Endothelial cell of umbilical vein (primary cell): ENCODE data around the gene TXNL4A. TPM values are rescaled to one million over a fixed set of nuclear protein-coding genes. Genes with fewer than 3 reads are reported as not detected.

Experiments used
- BruUV-seq: library from RNA; stranded (reverse); fragments of 400-500 nt; replicated peaks from 2 replicates; lab custom pipeline; 2021; lab: Mats Ljungman, UMichigan
- CTCF ChIA-PET: fragments of 300-600, 350-600 bp; sonication (Branson Sonifier 250); formaldehyde crosslinking; loops from one replicate; lab custom pipeline; 2021; ENCODE audit warnings: antibody characterized with exemption, inconsistent platforms; lab: Charles Lee
- POLR2A ChIA-PET: fragments of 300-600, 350-600 bp; sonication (Branson Sonifier 250); formaldehyde crosslinking; loops from one replicate; lab custom pipeline; 2021; ENCODE audit warnings: antibody characterized with exemption, inconsistent platforms; lab: Charles Lee
- DNase-seq: peaks from one replicate; pipeline ENCODE4 v3.0.0-alpha.2; 2011; ENCODE audit warnings: low read depth, low spot score
- FAIRE-seq: peaks from 2 replicates; lab custom pipeline; 2011; peaks lifted over from hg19 to GRCh38; lab: Jason Lieb, UNC
- H2AFZ ChIP-seq: 2 replicates; pipeline ENCODE4 v1.6.0; 2012; ENCODE audit warnings: low read depth, low read length, control low read depth, inconsistent platforms
- H3K27ac ChIP-seq: 2 replicates; pipeline ENCODE4 v1.5.1; 2011; ENCODE audit warnings: low read depth, mild to moderate bottlenecking, control low read depth, low read length, moderate library complexity; ENCODE audit not compliant: insufficient read depth
- H3K27me3 ChIP-seq, 2 experiments: 2 replicates each; pipeline versions ENCODE4 v1.6.0 to v1.6.1; 2011; ENCODE audit warnings: low read length in 2 of 2, mixed read lengths in 1 of 2; ENCODE audit not compliant: control insufficient read depth in 2 of 2, insufficient read depth in 2 of 2
- H3K36me3 ChIP-seq, 2 experiments: 2 replicates in 1 of 2; 3 replicates in 1 of 2; pipeline ENCODE4 v1.5.1; 2011; ENCODE audit warnings: low read length in 2 of 2, mild to moderate bottlenecking in 1 of 2, moderate library complexity in 1 of 2; ENCODE audit not compliant: control insufficient read depth in 2 of 2, insufficient read depth in 2 of 2; ENCODE audit errors: extremely low read depth in 1 of 2
- H3K4me1 ChIP-seq: 3 replicates; pipeline ENCODE4 v1.5.1; 2011; ENCODE audit warnings: mild to moderate bottlenecking, low read length; ENCODE audit not compliant: control insufficient read depth, insufficient read depth; ENCODE audit errors: extremely low read depth
- H3K4me2 ChIP-seq: 2 replicates; pipeline ENCODE4 v1.6.1; 2011; ENCODE audit warnings: low read length, control low read depth, mixed read lengths; ENCODE audit not compliant: insufficient read depth
- H3K4me3 ChIP-seq, 3 experiments: fragments of 200-600 bp in 1 of 3; sonication (generic), shearing (Covaris generic) in 1 of 3; replicated peaks in 1 of 3; 2 replicates each; pipeline ENCODE4 v1.5.1; 2011 to 2016; ENCODE audit warnings: control low read depth in 3 of 3, low read length in 3 of 3, mild to moderate bottlenecking in 2 of 3, inconsistent platforms in 1 of 3, low read depth in 1 of 3, moderate library complexity in 1 of 3; ENCODE audit not compliant: insufficient read depth in 1 of 3
- H3K79me2 ChIP-seq: 2 replicates; pipeline ENCODE4 v1.6.0; 2012; ENCODE audit warnings: low read length, inconsistent platforms; ENCODE audit not compliant: control insufficient read depth, insufficient read depth
- H3K9ac ChIP-seq: replicated peaks from 2 replicates; pipeline ENCODE3; 2011; ENCODE audit warnings: low read length, control low read depth; ENCODE audit not compliant: insufficient read depth; ENCODE audit errors: extremely low read depth
- H3K9me1 ChIP-seq: replicated peaks from 3 replicates; pipeline ENCODE4 v1.6.0; 2011; ENCODE audit warnings: mild to moderate bottlenecking, low read length; ENCODE audit not compliant: control insufficient read depth, insufficient read depth; ENCODE audit errors: extremely low read depth
- H3K9me3 ChIP-seq: replicated peaks from 2 replicates; pipeline ENCODE4 v1.5.1; 2012; ENCODE audit warnings: low read length, inconsistent platforms; ENCODE audit not compliant: control insufficient read depth, insufficient read depth
- H4K20me1 ChIP-seq: replicated peaks from 2 replicates; pipeline ENCODE3; 2011; ENCODE audit warnings: mild to moderate bottlenecking, low read length; ENCODE audit not compliant: control insufficient read depth, insufficient read depth; ENCODE audit errors: extremely low read depth
- EZH2 ChIP-seq: IDR thresholded peaks from 2 replicates; pipeline ENCODE4 v1.6.1; 2012; ENCODE audit warnings: borderline replicate concordance, low read depth, mild to moderate bottlenecking, moderate library complexity, low read length, inconsistent platforms; ENCODE audit not compliant: severe bottlenecking
- FOS ChIP-seq: IDR thresholded peaks from 2 replicates; pipeline ENCODE4 v1.6.1; 2011; ENCODE audit warnings: mild to moderate bottlenecking, low read length, moderate library complexity, borderline replicate concordance; ENCODE audit not compliant: insufficient read depth
- GATA2 ChIP-seq: IDR thresholded peaks from 2 replicates; pipeline ENCODE4 v1.7.0; 2011; ENCODE audit warnings: low read depth, mild to moderate bottlenecking, moderate library complexity, mixed read lengths, low read length; ENCODE audit not compliant: insufficient read length, insufficient read depth
- JUN ChIP-seq: IDR thresholded peaks from 2 replicates; pipeline ENCODE4 v1.6.1; 2011; ENCODE audit warnings: borderline replicate concordance, low read depth; ENCODE audit not compliant: insufficient read length, insufficient read depth
- MYC ChIP-seq: IDR thresholded peaks from one replicate; pipeline ENCODE4 v1.6.1; 2011; ENCODE audit warnings: mild to moderate bottlenecking, low read depth, low read length
- POLR2A ChIP-seq: IDR thresholded peaks from 2 replicates; pipeline ENCODE4 v1.6.1; 2012; ENCODE audit warnings: low read depth, mild to moderate bottlenecking, control low read depth, low read length
- POLR2AphosphoS5 ChIP-seq: IDR thresholded peaks from 2 replicates; pipeline ENCODE4 v1.6.1; 2012; ENCODE audit warnings: low read depth, mild to moderate bottlenecking, control low read depth, low read length, moderate library complexity; ENCODE audit not compliant: insufficient read depth
- dilution Hi-C: fragments of 300-500 bp; cut with MboI; formaldehyde crosslinking; loops from one replicate; pipeline ENCODE4 v1.15.0; 2019; ENCODE audit warnings: low sequenced_read_pairs; ENCODE audit not compliant: extremely low pct_ligation_motif_present
- intact Hi-C: fragments of 100-400 bp; cut with micrococcal nuclease; formaldehyde crosslinking; loops from one replicate; pipeline ENCODE4 v1.10.0; 2022
- polyA plus RNA-seq, 4 experiments: library from polyadenylated mRNA; depleted of rRNA in 3 of 4; stranded (reverse) in 3 of 4; unstranded in 1 of 4; fragments of >200 nt; gene quantifications; 2 replicates each; pipeline versions ENCODE4 v1.2.1 to v1.2.3, GENCODE V29; 2011 to 2012; ENCODE audit warnings: missing spikeins in 1 of 4
- total RNA-seq: library from RNA; stranded (reverse); gene quantifications from 2 replicates; pipeline ENCODE4 v1.2.3, GENCODE V29; 2021
- TF ChIP-seq, protein P1 (sequence below): IDR thresholded peaks from 2 replicates; pipeline ENCODE4 v1.6.1; 2011; ENCODE audit not compliant: insufficient read depth, insufficient read length
- TF ChIP-seq, protein P2 (sequence below), 2 donors: IDR thresholded peaks; 1 replicate in 1 of 2; 2 replicates in 1 of 2; pipeline ENCODE4 v1.5.1; 2011; ENCODE audit warnings: low read length in 2 of 2, mild to moderate bottlenecking in 2 of 2, moderate library complexity in 2 of 2, control low read depth in 1 of 2, inconsistent platforms in 1 of 2, low read depth in 1 of 2; ENCODE audit not compliant: insufficient read depth in 1 of 2; ENCODE audit errors: extremely low read depth in 1 of 2

The TXNL4A gene
- total and polyA plus RNA-seq, 2 donors (not counting 3 experiments of a cell fraction or from before 2014, with no cell fraction given), result 148 to 172 TPM

DNA sequence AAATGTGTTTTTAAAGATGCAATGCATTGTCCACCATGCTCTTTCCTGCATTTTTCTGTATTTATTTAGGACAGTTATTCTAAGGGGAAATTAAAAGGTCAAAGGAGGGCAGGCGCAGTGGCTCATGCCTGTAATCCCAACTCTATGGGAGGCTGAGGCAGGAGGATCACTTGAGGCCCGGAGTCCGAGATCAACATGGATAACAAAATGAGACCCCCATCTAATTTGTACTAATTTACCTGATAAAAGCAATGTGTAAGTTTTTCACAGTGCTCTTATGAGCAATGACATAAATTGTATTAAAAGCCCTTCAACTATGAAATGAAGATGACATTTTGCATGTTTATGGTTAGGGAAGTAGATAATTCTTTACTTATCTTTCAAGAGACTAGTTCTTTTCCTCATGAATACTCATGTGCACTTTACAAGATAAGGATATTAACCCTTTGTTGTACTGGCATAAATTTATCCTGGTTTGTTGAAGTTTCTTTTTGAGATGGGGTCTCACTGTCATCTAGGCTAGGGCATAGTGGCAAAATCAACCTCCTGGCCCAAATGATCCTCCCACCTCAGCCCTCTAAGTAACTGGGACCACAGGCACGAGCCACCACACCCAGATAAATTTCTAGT lies 14.2 kb downstream of the TXNL4A start:
- intact Hi-C loops, result no loop called here
- H3K79me2 ChIP-seq, result peaks cover 57% of the 10 kb centered on the region
- no peaks in the 10 kb centered on the region for H4K20me1 ChIP-seq
- peaks cover 1 to 17% of the 10 kb centered on the region in 2 experiments for H3K36me3 ChIP-seq
- H3K4me2 ChIP-seq, result no peak overlapping the region
- H3K4me1 ChIP-seq, result no peaks in the 10 kb centered on the region
- H2AFZ ChIP-seq, result no peak overlapping the region
- H3K4me3 ChIP-seq, result no peak overlapping the region
- H3K9me3 ChIP-seq, result no peaks in the 10 kb centered on the region
- FAIRE-seq, result no peak
- CTCF ChIA-PET, result no interaction called here
- H3K27ac ChIP-seq, result no peak overlapping the region
- no peaks in the 10 kb centered on the region for H3K27me3 ChIP-seq
- BruUV-seq, result no TSS peak
- no peak for DNase-seq
- POLR2A ChIA-PET, result no interaction called here
- no peak overlapping the region for H3K9ac ChIP-seq
- dilution Hi-C loops, result no loop called here
- no peak for TF ChIP-seq GATA2
- TF ChIP-seq, protein P1, sequence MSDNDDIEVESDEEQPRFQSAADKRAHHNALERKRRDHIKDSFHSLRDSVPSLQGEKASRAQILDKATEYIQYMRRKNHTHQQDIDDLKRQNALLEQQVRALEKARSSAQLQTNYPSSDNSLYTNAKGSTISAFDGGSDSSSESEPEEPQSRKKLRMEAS, result no peak
- no peak for TF ChIP-seq FOS
- TF ChIP-seq JUN, result no peak
- no peak for TF ChIP-seq POLR2AphosphoS5
- TF ChIP-seq EZH2, result no peak
- TF ChIP-seq, protein P2, sequence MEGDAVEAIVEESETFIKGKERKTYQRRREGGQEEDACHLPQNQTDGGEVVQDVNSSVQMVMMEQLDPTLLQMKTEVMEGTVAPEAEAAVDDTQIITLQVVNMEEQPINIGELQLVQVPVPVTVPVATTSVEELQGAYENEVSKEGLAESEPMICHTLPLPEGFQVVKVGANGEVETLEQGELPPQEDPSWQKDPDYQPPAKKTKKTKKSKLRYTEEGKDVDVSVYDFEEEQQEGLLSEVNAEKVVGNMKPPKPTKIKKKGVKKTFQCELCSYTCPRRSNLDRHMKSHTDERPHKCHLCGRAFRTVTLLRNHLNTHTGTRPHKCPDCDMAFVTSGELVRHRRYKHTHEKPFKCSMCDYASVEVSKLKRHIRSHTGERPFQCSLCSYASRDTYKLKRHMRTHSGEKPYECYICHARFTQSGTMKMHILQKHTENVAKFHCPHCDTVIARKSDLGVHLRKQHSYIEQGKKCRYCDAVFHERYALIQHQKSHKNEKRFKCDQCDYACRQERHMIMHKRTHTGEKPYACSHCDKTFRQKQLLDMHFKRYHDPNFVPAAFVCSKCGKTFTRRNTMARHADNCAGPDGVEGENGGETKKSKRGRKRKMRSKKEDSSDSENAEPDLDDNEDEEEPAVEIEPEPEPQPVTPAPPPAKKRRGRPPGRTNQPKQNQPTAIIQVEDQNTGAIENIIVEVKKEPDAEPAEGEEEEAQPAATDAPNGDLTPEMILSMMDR (IDR thresholded peaks at IDR 0.05; ENCODE audit: extremely low read depth in 1 of 2, insufficient read depth in 1 of 2, low read depth in 1 of 2, low read length in 2 of 2), result no peak
- no peak for TF ChIP-seq POLR2A
- no peak for TF ChIP-seq MYC
- no peaks in the 10 kb centered on the region for H3K9me1 ChIP-seq
